H4 (cell line): ENCODE measurements around the gene CAMTA1. TPM values are rescaled to one million over a fixed set of nuclear protein-coding genes. Genes with fewer than 3 reads are reported as not detected.
"Not testable (repeated sequence)": the region's sequence is repeated elsewhere in the genome, so short reads cannot be mapped to it uniquely, and the experiment has no call there.

Experiments used
- DNase-seq: peaks from one replicate; pipeline ENCODE4 v3.0.0-alpha.2; 2015; ENCODE audit warnings: low spot score
- total RNA-seq: library from RNA; depleted of rRNA; stranded (reverse); fragments of >200 nt; shearing (Covaris generic); gene quantifications from 2 replicates; pipeline ENCODE4 v1.2.3, GENCODE V29; 2014

Gene CAMTA1
- total RNA-seq, 1 experiment from 2014 or later, result 98.2 TPM

DNA sequence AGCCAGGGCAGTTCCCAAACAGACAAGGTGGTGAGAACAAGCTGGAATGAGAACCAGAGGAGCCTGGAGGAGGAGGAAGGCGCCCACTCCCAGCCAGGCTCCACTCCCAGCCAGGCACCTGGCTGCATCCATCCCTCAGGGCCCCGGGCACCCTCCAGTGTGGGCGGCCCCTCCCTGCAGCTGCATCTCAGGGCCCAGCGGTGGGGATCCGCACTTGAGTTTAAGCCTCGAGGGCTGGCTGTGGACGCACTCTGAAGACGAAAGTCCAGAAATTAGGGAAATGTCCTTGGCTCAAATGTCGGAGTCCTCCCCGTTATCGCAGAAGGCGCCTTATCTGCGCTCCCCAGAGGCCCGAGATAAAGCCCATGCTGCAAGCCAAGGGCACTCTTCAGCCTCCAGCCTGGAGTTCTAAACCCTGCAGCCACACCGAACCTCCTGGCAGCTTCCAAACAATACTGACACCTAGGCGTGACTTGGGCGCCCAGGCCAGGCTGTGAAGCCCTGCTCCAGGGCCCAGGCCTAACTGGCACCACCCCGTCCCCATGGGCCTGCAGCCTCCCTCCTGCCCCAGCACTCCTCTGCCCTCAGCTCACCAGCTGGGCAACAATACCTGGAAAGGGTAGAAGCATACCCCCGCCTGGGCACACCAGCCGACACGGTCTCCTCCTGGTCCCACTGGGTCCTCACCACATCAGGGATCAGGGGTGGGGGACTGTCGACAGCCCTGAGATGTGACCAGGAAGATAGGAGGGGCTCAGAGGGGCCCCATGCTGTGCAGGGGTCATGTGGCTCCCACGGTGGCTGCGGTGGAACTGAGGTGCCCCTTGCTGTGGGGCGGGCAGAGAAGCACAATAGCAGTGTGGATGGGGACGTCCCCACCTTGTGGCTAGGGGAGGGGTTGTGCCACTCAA lies 801.0 kb downstream of the CAMTA1 start:
- DNase-seq, result no peak

DNA sequence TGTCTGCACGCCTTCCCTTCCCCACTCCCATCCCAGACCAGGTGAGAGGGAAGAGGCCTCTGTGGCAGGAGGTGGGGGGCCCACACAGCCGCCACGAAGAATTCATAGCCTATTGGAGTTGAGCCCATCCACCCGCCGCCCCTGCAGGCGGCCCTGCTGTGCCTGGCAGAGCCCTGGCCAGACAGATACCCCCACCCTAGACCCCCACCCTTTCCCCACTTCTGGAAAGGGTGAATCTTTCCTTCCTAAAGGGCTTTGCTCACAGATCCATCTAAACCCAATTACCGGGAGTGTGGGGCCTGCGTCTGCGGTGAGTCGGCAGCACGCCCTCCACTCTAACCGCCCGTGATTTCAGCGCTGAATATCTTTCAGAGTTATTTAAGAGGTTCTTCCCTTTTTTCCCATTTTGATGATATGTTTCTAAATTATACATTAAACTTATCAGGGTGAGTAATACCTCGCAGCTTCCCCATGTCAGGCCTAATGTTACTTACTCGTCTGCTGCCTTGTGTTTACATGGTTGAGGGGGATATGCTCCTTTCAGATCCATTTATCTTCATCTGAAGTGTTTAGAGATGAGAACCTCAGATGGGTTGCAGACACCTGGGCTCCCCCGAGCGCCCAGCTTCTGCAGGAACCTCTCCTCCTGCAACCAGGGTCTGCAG lies 802.0 kb downstream of the CAMTA1 start:
- DNase-seq, result no peak

DNA sequence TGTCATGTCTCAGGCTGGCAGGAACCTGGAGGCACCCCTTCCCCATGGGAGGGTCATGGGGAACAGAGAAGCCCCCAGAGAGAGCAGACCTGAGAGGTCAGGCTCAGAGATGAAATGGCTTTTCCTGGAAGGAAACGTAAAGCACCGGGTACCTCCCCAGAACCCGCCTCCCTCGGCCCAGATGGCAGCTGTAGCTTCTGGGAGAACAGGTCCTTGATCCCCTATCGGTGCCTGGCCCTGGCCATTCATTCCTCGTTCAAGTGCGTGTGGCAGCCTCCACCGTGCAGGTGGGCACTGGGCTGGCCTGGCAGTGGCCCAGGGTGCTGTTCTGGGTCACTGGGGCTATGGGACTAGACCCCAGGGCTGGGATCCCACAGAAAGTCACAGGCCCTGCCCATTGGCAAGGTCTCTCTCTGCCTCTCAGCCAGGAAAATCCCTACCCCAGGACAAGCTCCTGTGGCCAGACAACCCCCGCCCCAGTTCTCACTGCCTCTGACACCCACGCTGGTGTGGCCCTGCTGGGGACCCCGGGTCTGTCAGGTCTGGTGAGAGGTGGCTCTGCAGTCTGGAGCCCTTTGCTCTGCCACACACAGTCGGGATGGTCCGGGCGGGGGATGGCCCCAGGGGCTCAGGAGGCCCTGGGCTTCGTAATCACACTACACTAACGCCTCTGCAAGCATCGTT lies 802.7 kb downstream of the CAMTA1 start:
- no peak for DNase-seq

DNA sequence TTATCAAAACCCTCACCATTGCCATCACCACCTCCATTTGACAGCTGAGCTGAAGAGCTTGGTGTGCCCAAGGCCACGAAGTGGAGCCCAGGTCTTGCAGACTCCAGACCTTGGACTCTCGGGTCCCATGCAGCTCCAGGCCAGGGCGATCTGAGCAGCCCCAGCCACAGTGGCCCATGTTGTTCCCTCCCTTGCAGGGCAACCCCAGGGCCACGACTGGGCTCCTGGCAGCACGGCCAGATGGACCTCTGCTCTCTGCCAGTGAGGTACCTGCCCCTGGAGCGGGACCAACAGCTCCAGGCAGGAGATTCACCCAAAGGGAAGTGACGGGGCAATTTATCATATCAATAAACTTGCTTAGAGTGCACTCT lies 803.2 kb downstream of the CAMTA1 start:
- no peak for DNase-seq

DNA sequence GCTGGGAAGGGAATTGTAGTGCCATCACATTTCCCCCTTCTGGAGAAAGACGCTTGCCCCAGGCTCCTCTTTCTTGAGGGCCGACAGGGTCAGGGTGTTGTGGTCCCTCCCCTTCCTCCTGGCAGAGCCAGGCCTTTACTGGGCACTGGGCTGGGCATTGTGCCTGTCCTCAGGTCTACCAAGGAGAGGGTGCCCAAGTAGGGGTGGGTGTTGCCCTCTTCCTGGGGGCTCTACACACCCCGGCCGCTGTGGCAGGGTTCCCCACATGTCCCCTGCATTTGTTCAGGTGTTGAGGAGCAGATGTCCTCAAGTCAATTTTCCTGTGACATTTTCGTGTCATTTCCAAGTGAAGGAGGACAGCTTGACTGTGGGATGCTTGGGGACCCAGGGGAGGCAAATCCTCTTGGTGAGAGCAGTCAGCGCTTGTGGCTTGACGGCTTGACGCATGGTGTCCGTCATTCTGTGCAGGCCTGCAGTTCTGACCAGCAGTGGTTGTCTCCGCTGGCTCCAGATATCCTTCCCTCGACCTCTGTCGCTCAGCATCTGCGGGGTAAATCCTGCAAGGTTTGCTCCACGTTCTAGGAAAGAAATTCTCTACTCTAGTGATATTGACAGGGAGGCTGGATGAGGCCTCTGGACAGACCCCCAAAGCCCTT lies 804.0 kb downstream of the CAMTA1 start:
- DNase-seq, result no peak

DNA sequence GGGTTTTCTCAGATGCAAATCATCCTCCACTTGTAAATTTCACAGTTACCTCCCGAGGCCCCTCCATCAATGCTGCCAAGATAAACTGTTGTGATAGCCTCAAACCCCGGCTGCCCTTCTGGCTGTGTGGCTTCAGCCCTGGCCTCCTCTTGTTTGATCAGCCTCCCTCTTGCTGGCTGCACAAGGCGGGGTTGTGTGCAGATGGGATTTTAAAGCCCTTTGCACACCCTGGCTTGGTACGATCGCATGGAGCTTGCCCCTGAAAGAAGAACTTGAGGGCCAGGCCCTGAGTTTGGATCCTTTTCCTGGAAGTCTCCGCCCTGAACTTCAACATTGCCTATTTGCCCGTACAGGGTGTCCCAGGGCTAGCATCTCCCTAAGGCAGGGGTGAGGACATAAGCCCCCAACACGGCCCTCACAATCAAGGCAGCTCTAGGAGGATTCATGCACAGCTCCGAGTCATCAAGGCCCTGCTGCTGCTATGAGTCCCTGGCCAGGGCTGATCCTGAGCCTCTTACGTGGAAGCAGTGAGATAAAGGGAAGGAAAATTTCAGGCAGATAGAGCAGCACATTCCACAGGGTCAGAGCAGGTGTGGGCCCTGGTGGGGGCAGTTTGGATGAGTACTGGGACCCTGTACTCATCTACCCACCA lies 804.6 kb downstream of the CAMTA1 start:
- no peak for DNase-seq

DNA sequence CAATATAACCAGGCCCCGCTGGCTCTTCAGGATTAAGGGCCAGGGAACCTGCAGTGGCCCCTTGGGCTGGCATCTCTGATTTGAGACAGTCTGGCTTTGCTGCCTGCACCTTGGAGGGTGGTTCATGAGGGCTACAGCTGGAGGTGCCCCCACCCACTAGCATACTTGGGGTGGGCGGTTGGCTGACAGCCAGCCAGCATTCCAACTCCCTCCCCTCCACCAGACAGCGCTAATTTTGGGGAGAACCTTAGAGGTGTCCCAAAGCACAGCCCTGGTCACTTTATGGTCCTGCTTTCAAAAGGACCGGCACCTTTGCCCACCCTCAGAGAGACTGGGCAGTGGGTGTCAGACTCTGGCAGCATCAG lies 805.2 kb downstream of the CAMTA1 start:
- DNase-seq, result no peak

DNA sequence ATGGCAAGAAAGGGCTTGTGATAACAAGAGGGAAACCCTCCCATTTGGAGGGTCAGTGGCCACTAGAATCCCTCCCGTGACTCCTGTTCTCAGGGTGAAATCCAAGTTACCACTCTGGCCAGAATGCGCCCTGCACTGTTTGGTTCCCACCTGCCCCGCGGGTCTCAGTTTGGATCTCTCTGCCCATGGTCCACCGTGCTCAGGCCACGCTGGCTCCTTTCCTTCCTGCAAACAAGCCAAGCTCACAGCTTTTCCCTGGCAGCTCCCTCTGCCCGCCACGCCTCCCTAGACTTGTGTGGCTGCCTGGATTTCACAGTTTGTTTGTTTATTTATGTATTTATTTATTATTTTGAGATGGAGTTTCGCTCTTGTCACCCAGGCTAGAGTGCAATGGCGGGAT lies 806.3 kb downstream of the CAMTA1 start:
- DNase-seq, result no peak

DNA sequence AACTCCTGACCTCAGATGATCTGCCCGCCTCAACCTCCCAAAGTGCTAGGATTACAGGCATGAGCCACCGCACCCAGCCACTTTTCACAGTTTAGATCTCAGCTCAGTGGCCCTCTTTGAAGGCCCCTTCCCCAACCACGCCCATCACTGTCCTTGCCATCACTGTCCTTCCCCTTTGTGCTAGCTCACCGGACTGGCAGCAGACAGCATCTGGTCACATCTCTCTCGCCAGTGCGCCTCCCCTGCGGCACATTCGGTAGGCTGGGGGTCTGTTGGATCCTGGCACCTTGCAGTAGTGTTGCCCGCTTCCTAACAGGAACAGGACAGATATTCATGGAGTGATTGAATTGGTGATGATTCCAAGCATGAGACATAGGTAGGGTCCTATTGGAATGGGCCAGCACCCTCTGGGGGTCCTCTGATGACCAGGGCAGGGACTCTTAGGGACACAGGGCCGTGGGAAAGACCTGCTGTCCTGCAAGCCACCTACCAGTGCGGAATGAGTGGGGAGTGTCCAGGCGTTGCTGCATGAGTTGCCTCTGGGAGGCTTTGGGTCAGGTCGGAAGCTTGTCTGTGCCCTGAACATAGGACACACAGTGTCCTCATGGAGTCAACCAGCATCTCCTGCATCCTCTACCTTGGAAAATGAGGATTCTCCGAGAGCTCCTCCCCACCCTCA lies 807.0 kb downstream of the CAMTA1 start:
- DNase-seq, result no peak

DNA sequence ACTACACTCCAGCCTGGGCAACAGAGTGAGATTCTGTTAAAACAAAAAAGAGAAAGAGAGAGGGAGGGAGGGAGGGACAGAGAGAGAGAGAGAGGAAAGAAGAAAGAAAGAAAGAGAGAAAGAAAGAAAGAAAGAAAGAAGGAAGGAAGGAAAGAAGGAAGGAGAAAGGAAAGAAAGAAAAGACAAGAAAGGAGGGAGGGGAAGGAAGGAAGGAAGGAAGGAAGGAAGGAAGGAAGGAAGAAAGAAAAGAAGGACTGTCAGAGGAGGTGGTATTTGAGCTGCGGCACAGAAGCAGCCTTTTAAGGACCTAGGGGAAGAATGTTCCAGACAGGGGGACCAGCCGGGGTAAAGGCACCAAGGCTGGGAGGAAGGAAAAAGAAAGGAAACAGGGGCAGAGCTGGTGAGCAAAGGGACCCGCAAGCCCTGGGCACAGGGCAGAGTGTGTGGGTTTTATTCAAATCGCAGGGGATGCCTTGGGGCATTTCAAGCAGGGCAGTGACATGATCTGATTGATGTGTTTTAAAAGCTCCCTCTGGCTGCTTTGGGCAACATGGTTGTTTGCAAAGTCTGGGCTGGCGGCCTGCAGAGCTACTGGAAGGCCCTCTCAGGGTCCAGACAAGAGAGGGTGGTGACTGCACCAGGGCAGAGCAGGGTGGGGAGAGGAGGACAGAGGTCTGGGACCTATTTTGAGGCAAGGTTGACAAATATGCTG lies 808.9 kb downstream of the CAMTA1 start:
- no peak for DNase-seq

DNA sequence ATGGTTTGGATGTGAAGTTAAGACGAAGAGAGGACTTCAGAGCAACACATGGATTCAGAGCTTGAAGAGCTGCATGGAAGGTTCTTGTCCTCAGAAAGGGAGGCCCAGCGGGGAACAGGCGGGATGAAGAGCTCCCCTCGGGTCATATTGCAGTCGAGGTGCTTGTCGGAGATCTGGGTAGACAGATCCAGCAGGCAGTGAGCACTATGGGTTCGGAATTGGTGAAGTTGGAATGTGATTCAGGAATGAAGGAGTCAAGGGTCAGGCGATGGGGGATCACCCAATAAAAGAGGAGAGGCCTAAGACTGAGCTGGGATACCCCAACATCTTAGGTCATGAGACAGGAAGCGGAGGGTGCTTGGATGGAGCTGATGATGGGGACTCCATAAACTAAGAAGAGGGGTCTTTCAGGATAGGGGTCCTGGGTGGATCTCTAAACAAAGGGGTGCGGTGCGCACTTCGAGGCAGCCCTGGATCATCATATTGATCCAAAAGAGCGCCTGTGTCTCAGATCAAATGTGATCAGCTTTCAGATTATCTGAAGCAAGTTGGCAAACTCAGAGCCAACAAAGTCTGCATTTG lies 809.6 kb downstream of the CAMTA1 start:
- no peak for DNase-seq

DNA sequence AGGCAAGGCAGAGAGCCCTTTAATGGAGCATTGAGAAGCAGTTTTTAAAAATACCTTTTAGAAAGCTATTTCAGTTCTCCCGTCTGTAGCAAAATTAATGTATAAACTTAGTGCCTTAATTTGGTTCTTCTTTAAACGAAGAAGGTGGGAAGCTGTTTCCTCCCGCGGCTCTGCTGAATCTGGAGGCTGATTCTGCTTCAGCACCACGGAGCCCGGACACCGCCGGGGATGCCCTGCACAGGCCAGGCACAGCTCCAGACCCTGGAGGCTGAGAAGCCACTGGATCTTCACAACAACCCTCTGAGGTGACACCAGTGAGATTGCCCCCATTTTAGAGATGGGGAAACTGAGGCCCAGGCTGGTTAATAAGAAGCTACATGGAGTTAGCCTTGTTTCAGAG lies 810.1 kb downstream of the CAMTA1 start:
- no peak for DNase-seq

DNA sequence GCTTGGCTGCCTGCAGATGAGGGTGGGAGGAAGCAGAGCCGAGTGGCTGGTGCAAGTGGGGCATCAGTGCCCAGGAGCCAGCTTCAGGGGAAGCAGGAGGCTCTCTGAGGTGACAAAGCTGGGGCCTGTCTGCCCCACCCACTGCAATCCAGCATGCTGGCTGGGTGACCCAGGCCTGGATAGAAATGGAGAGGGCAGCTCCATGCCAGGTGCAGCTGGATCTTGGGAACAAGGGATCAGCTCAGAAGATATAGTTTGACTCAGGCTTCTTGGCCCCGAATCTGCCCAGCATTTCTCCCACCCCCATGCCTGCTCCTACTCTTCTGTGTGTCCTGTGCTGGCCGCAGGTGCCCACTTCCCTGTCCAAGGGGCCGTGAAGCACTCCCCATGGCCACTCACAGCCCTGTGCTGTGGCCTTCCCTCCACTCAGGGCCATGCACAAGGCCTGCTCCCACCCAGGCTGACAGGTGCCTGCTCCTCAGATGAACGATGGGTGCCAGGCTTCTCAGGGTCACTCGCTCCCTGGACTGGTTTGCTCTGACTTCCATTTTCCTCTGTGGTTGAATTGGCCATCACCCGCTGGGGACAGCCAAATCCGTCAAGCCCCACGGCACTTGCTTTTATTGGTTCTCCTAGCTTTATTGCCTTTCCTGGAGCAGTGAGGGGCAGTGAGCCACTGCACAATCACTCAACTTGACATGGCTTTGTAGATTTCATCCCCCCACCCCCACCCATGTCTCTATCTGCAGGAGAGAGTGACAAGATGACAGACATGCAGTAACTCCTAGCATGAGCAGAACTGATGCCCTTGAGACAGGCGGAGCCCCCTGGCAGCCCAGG lies 811.1 kb downstream of the CAMTA1 start:
- DNase-seq, result no peak

DNA sequence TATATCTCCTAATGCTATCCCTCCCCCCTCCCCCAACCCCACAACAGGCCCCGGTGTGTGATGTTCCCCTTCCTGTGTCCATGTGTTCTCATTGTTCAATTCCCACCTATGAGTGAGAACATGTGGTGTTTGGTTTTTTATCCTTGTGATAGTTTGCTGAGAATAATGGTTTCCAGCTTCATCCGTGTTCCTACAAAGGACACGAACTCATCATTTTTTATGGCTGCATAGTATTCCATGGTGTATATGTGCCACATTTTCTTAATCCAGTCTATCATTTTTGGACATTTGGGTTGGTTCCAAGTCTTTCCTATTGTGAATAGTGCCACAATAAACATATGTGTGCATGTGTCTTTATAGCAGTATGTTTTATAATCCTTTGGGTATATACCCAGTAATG lies 812.8 kb downstream of the CAMTA1 start:
- not testable (repeated sequence) for DNase-seq

DNA sequence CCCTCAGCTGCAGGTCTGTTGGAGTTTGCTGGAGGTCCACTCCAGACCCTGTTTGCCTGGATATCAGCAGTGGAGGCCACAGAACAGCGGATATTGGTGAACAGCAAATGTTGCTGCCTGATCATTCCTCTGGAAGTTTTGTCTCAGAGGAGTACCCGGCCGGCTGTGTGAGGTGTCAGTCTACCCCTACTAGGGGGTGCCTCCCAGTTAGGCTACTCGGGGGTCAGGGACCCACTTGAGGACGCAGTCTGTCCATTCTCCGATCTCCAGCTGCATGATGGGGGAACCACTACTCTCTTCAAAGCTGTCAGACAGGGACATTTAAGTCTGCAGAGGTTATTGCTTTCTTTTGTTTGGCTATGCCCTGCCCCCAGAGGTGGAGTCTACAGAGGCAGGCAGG lies 819.7 kb downstream of the CAMTA1 start:
- DNase-seq, result not testable (repeated sequence)

DNA sequence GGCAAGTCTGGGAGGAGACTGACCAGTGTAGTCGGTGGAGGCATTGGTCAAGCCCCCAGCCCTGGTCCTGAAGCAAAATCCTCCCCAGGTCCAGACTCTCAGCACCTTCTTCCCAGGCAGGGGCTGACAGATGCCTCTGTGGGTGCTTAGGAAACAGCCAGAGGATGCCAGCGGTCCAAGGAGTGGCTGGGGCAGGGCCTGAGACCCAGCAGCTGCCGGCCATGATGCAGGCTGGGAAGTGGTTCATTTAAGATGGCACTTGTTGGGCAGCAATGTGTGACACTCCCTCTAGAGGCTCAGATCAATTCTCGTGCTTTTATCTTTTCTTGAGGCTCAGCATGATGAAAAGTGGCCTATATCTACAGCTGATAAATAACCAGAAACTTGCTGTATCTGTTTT lies 820.8 kb downstream of the CAMTA1 start:
- no peak for DNase-seq

DNA sequence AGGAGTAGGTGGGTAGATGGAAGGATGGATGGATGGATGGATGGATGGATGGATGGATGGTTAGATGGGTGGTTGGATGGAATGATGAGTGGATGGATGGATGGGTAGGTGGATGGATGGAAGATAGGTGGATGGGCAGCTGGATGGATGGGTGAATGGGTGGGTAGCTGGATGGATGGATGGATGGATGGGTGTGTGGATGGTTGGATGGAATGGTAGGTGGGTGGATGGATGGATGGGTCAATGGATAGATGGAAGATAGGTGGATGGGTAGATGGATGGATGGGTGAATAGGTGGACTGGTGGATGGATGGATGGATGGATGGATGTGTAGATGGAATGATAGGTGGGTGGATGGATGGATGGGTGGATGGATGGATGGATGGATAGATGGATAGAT lies 821.8 kb downstream of the CAMTA1 start:
- no peak for DNase-seq

DNA sequence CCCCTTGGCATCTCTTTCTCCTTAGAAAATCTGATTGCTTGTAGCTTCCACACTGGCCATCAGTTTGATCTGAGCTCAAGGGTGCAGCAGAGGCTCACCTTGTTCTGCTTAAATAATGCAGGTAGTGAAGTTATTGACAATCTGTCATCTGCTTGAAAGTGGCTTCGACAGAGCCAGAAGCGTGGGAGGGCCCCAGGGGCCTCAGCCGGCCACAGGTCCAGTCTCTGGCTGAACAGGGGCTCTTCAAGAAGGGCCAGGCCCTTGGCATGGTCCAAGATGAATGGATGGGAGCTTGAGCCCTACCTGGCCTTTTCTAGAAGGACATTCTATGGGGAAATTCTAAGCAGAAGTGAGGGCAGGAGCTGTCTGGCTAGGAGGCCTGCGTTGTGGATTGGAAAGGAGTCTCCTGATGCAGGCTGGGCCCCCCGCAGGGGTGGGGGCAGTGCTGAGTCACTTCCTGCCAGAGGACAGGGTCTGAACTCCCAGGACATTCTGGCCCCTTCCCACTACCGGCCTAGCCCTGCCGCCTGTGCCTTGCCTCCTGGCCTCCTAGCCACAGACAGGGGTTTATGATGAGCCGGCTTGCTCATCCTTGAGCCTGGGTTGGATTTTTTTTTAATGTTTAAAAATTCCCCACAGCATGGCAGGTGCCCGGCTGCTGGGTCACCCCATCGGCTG lies 823.5 kb downstream of the CAMTA1 start:
- DNase-seq, result no peak
